ENCODE measurements around the gene GABPA.
A peak's percentile ranks its signal among the peaks of the same experiment; 100 is the strongest.

Gene GABPA

DNA sequence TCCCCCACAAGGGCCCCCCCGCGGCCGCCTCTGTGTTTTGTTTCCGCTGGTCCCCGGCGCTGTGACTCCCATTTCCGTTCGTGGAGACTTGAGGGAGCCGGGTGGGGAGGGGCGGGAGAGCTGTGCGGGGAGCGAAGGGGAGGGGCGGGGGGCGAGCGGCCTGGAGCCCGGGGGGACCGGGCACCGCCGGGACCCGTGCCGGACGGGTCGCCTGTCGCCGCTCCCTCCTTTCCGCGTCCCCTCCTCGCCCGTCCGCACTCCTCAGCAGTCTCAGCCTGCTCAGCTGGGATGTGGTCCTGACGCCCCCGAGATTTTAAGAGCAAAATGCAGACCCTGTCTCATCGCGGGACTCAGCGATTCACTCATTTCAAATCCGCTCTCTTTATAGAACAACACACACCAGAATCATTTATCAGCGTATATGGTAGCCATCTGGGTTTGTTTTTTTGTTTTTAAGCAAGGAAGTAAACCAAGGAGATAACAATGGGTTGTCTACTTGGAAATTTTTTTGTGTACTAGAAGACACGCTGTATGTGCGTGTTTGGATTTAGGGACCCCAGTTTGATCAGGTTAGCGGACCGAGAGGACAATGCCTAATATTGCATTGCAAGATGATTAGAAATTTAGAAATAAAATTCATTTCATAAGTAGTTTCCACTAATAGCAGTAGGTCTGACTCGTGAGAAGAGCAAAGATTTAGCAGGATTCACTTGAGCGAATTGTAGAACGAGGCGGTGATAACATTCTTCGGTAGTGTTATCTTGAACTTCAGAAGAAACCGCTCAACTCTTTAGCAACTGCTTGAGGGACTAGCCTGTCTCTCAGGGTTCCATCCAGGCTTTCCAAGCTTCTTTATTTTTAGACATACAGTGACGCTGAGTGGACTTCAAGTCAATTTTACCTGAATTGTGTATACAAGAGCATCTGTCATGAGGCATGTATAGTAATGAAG, 1.1 kb downstream of the GABPA start:
- TF ChIP-seq PRDM2 (tag by site-specific recombination; IDR thresholded peaks at IDR 0.05; ENCODE audit: borderline replicate concordance) = no peak
- peak; percentile 8 for TF ChIP-seq SP2 (tag by site-specific recombination; IDR thresholded peaks at IDR 0.05)
- TF ChIP-seq ZNF433 (tag by site-specific recombination; IDR thresholded peaks at IDR 0.05; ENCODE audit: low read depth) = no peak
- TF ChIP-seq ZBTB17 (tag by site-specific recombination; IDR thresholded peaks at IDR 0.05) = peak; percentile 47
- TF ChIP-seq, protein P1, sequence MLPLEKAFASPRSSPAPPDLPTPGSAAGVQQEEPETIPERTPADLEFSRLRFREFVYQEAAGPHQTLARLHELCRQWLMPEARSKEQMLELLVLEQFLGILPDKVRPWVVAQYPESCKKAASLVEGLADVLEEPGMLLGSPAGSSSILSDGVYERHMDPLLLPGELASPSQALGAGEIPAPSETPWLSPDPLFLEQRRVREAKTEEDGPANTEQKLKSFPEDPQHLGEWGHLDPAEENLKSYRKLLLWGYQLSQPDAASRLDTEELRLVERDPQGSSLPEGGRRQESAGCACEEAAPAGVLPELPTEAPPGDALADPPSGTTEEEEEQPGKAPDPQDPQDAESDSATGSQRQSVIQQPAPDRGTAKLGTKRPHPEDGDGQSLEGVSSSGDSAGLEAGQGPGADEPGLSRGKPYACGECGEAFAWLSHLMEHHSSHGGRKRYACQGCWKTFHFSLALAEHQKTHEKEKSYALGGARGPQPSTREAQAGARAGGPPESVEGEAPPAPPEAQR (tag by site-specific recombination; IDR thresholded peaks at IDR 0.05) = no peak
- TF ChIP-seq, protein P2, sequence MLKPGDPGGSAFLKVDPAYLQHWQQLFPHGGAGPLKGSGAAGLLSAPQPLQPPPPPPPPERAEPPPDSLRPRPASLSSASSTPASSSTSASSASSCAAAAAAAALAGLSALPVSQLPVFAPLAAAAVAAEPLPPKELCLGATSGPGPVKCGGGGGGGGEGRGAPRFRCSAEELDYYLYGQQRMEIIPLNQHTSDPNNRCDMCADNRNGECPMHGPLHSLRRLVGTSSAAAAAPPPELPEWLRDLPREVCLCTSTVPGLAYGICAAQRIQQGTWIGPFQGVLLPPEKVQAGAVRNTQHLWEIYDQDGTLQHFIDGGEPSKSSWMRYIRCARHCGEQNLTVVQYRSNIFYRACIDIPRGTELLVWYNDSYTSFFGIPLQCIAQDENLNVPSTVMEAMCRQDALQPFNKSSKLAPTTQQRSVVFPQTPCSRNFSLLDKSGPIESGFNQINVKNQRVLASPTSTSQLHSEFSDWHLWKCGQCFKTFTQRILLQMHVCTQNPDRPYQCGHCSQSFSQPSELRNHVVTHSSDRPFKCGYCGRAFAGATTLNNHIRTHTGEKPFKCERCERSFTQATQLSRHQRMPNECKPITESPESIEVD (tag by site-specific recombination; IDR thresholded peaks at IDR 0.05) = no peak
- 0 out of 2 replicates have a peak, but pooled peaks have one; percentile 1 for TF ChIP-seq TSHZ1 (tag by site-specific recombination; IDR thresholded peaks at IDR 0.05; ENCODE audit: borderline replicate concordance)
- peak; percentile 65; the same call in 1 of the 2 replicates for TF ChIP-seq IKZF3 (tag by site-specific recombination; IDR thresholded peaks at IDR 0.05)
- TF ChIP-seq PATZ1 (tag by site-specific recombination; IDR thresholded peaks at IDR 0.05) = no peak; the same call in 1 of the 2 replicates
- Histone ChIP-seq H3K4me3 (ENCODE audit: low read depth, low read length) (peak overlapping the region; percentile 89), H3K36me3 (ENCODE audit: control insufficient read depth in 2 of 2, insufficient read depth in 1 of 2, low read length in 2 of 2) (peaks cover 11 to 14% of the 10 kb centered on the region in 2 experiments; a peak in 2 of 3 replicates), H3K27ac (ENCODE audit: extremely low read depth, low read depth, low read length) (peak overlapping the region; percentile 99), H3K4me1 (ENCODE audit: control insufficient read depth, insufficient read depth, low read length) (peaks cover 12% of the 10 kb centered on the region), H3K9me3 (ENCODE audit: control insufficient read depth, insufficient read depth, low read depth, low read length) (no peaks in the 10 kb centered on the region)
- CTCF ChIA-PET = interaction anchor here (1.1 to 1.4 kb wide), 2 partner anchors 65 to 127 kb away, joined by 3 to 6 read pairs; no protein-coding TSS in a partner anchor
- POLR2A ChIA-PET = interaction anchor here (1.0 to 2.1 kb wide), 5 partner anchors 8 to 129 kb away, joined by 3 to 18 read pairs (median 3); partner anchors contain the start of genes JAM2 and MRPL39

Data from HEK293 (cell line).